Immature natural killer cell (primary cell): ENCODE results near the gene MAPKAPK5. TPM values are rescaled to one million over a fixed set of nuclear protein-coding genes. Genes with fewer than 3 reads are reported as not detected.
A peak's percentile ranks its signal among the peaks of the same experiment; 100 is the strongest.
"Not testable (repeated sequence)": the region's sequence is repeated elsewhere in the genome, so short reads cannot be mapped to it uniquely, and the experiment has no call there.

ENCODE experiments used
- DNase-seq, 3 donors: peaks; one replicate each; pipeline ENCODE4 v3.0.0; 2022; ENCODE audit warnings: mixed read lengths in 1 of 3
- H3K27ac Mint-ChIP-seq, 6 donors: one replicate each; pipeline ENCODE4 v1.8.0; 2020; ENCODE audit warnings: mixed read lengths in 6 of 6, mild to moderate bottlenecking in 5 of 6, inconsistent platforms in 4 of 6, moderate library complexity in 3 of 6
- H3K27me3 Mint-ChIP-seq, 3 donors: one replicate each; pipeline ENCODE4 v1.8.0; 2020 to 2021; ENCODE audit warnings: low read depth in 3 of 3, mild to moderate bottlenecking in 3 of 3, mixed read lengths in 3 of 3, moderate library complexity in 3 of 3, inconsistent platforms in 1 of 3
- H3K36me3 Mint-ChIP-seq, 3 donors: one replicate each; pipeline ENCODE4 v1.8.0; 2020; ENCODE audit warnings: mixed read lengths in 3 of 3, inconsistent platforms in 2 of 3, mild to moderate bottlenecking in 2 of 3
- H3K4me1 Mint-ChIP-seq, 2 donors: one replicate each; pipeline ENCODE4 v1.8.0; 2020; ENCODE audit warnings: inconsistent platforms in 2 of 2, mild to moderate bottlenecking in 2 of 2, mixed read lengths in 2 of 2, moderate library complexity in 1 of 2
- H3K4me3 Mint-ChIP-seq, 5 donors: one replicate each; pipeline ENCODE4 v1.8.0; 2020; ENCODE audit warnings: mild to moderate bottlenecking in 5 of 5, mixed read lengths in 5 of 5, inconsistent platforms in 3 of 5, moderate library complexity in 3 of 5
- H3K9me3 Mint-ChIP-seq, 6 donors: one replicate each; pipeline ENCODE4 v1.8.0; 2020; ENCODE audit warnings: mild to moderate bottlenecking in 6 of 6, mixed read lengths in 6 of 6, inconsistent platforms in 4 of 6, moderate library complexity in 3 of 6
- polyA plus RNA-seq, 3 donors: library from polyadenylated mRNA; unstranded; fragments of 300-500 nt; fragmentation: Illumina TruSeq; gene quantifications; one replicate each; pipeline ENCODE4 v1.2.3, GENCODE V29; 2021

Gene MAPKAPK5
- polyA plus RNA-seq, 3 donors from 2014 or later, result 25.1 to 39.1 (median 36.7) TPM

- Mint-ChIP-seq H3K9me3 (no peaks in the 10 kb centered on the region), H3K36me3 (peaks cover 9 to 17% (median 10%) of the 10 kb centered on the region in 3 donors), H3K27me3 (peaks cover 0 to 3% (median 0%) of the 10 kb centered on the region in 3 donors)
Observed at GRCh38 chr12:111932241-111932640, 90.2 kb downstream of the MAPKAPK5 start.

GRCh38 chr12:111936869-111937268, 94.8 kb downstream of the MAPKAPK5 start:
- Mint-ChIP-seq H3K9me3 (no peaks in the 10 kb centered on the region), H3K36me3 (peaks cover 0 to 15% (median 3%) of the 10 kb centered on the region in 3 donors), H3K27ac (no peak overlapping the region), H3K27me3 (no peaks in the 10 kb centered on the region), H3K4me3 (no peak overlapping the region), H3K4me1 (no peaks in the 10 kb centered on the region)
- DNase-seq, result no peak

More at GRCh38 chr12:111932241-111932640, 90.2 kb downstream of the MAPKAPK5 start:
- no peak overlapping the region for H3K27ac Mint-ChIP-seq
- H3K4me3 Mint-ChIP-seq, result no peak overlapping the region
- no peak for DNase-seq
- H3K4me1 Mint-ChIP-seq, result no peaks in the 10 kb centered on the region

- H3K4me1 Mint-ChIP-seq, result no peaks in the 10 kb centered on the region
- no peaks in the 10 kb centered on the region for H3K27me3 Mint-ChIP-seq
- H3K36me3 Mint-ChIP-seq, result peaks cover 0 to 9% (median 0%) of the 10 kb centered on the region in 3 donors
- H3K4me3 Mint-ChIP-seq, result no peak overlapping the region
- no peak overlapping the region for H3K27ac Mint-ChIP-seq
- H3K9me3 Mint-ChIP-seq, result no peaks in the 10 kb centered on the region
- no peak for DNase-seq
Observed at GRCh38 chr12:111937429-111937828, 95.4 kb downstream of the MAPKAPK5 start.

GRCh38 chr12:111942557-111942956, 100.5 kb downstream of the MAPKAPK5 start:
- H3K4me1 Mint-ChIP-seq, result peaks cover 0 to 5% of the 10 kb centered on the region in 2 donors
- H3K27ac Mint-ChIP-seq, result peak overlapping the region in 1 of 6 donors; percentile 31
- H3K36me3 Mint-ChIP-seq, result peaks cover 0 to 3% (median 0%) of the 10 kb centered on the region in 3 donors
- no peak overlapping the region for H3K4me3 Mint-ChIP-seq
- no peaks in the 10 kb centered on the region for H3K9me3 Mint-ChIP-seq
- no peaks in the 10 kb centered on the region for H3K27me3 Mint-ChIP-seq
- DNase-seq, result no peak

GRCh38 chr12:111943929-111944328, 101.9 kb downstream of the MAPKAPK5 start:
- Mint-ChIP-seq H3K4me3 (no peak overlapping the region), H3K36me3 (peaks cover 0 to 3% (median 0%) of the 10 kb centered on the region in 3 donors), H3K4me1 (peaks cover 0 to 5% of the 10 kb centered on the region in 2 donors), H3K9me3 (no peaks in the 10 kb centered on the region), H3K27ac (no peak overlapping the region), H3K27me3 (peaks cover 0 to 1% (median 0%) of the 10 kb centered on the region in 3 donors)
- no peak for DNase-seq

- H3K9me3 Mint-ChIP-seq, H3K27ac Mint-ChIP-seq, H3K27me3 Mint-ChIP-seq, H3K36me3 Mint-ChIP-seq: not testable (repeated sequence)
- Mint-ChIP-seq H3K4me1 (peaks cover 13 to 18% of the 10 kb centered on the region in 2 donors), H3K4me3 (peak overlapping the region in 3 of 5 donors; percentile 7 to 48 (median 19))
- peak; percentile 15 to 24 (median 17) for DNase-seq
Observed at GRCh38 chr12:111950961-111951676, 109.1 kb downstream of the MAPKAPK5 start.

Other genes starting within 250 kb of the MAPKAPK5 start
- 10 to 100 TPM in 2 of 3 donors, 1 to 10 TPM in 1; 7.1 to 31.3 (median 12.3) TPM for gene ATXN2, start 242.9 kb upstream of the MAPKAPK5 start, polyA plus RNA-seq
- gene BRAP, start 156.3 kb upstream of the MAPKAPK5 start, polyA plus RNA-seq, result 10 to 100 TPM; 11.7 to 23.6 (median 15.0) TPM
- gene ACAD10, start 156.2 kb upstream of the MAPKAPK5 start, polyA plus RNA-seq, result 1 to 10 TPM; 6.3 to 9.1 (median 7.9) TPM
- gene ALDH2, start 75.3 kb upstream of the MAPKAPK5 start, polyA plus RNA-seq, result 10 to 100 TPM in 1 of 3 donors, 1 to 10 TPM in 2; 1.7 to 18.7 (median 8.2) TPM
- 10 to 100 TPM; 11.2 to 15.1 (median 11.8) TPM for gene TMEM116, start 170.9 kb downstream of the MAPKAPK5 start, polyA plus RNA-seq
- gene ERP29, start 171.2 kb downstream of the MAPKAPK5 start, polyA plus RNA-seq, result 100 to 1,000 TPM; 106 to 137 (median 119) TPM